PC-3 (cell line): ENCODE results near the gene ASPN.

Experiments
- EZH2 ChIP-seq: fragments of 300-600 bp; sonication (generic); IDR thresholded peaks from one replicate; pipeline ENCODE4 v1.6.1; 2017; ENCODE audit warnings: antibody characterized with exemption, mild to moderate bottlenecking, low read length; ENCODE audit not compliant: unreplicated experiment
- EZH2phosphoT487 ChIP-seq: fragments of 300-600 bp; sonication (generic); IDR thresholded peaks from 2 replicates; pipeline ENCODE4 v1.6.1; 2018; ENCODE audit warnings: mild to moderate bottlenecking, antibody characterized with exemption, low read length, borderline replicate concordance
- TF ChIP-seq, protein P1 (sequence below): fragments of 300-600 bp; sonication (generic); conservative IDR thresholded peaks from 2 replicates; pipeline ENCODE4 v1.5.1; 2017; ENCODE audit warnings: antibody characterized with exemption, low read depth, mild to moderate bottlenecking, low read length

- TF ChIP-seq, protein P1, sequence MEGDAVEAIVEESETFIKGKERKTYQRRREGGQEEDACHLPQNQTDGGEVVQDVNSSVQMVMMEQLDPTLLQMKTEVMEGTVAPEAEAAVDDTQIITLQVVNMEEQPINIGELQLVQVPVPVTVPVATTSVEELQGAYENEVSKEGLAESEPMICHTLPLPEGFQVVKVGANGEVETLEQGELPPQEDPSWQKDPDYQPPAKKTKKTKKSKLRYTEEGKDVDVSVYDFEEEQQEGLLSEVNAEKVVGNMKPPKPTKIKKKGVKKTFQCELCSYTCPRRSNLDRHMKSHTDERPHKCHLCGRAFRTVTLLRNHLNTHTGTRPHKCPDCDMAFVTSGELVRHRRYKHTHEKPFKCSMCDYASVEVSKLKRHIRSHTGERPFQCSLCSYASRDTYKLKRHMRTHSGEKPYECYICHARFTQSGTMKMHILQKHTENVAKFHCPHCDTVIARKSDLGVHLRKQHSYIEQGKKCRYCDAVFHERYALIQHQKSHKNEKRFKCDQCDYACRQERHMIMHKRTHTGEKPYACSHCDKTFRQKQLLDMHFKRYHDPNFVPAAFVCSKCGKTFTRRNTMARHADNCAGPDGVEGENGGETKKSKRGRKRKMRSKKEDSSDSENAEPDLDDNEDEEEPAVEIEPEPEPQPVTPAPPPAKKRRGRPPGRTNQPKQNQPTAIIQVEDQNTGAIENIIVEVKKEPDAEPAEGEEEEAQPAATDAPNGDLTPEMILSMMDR = no peak
- TF ChIP-seq EZH2phosphoT487 (no peak), EZH2 (no peak)
Measured at GRCh38 chr9:92518199-92518598, 35.9 kb upstream of the ASPN start.
